Choroid plexus epithelial cell (primary cell): ENCODE data around the gene IMP4.

ENCODE experiments used
- DNase-seq: peaks from one replicate; pipeline ENCODE4 v3.0.0-alpha.2; 2010; ENCODE audit warnings: low read depth
- H3K4me3 ChIP-seq: 2 replicates; pipeline ENCODE4 v1.5.1; 2011; ENCODE audit warnings: low read depth, mild to moderate bottlenecking, control low read depth, low read length, moderate library complexity
- TF ChIP-seq, protein P1 (sequence below): conservative IDR thresholded peaks from 2 replicates; pipeline ENCODE4 v1.5.1; 2011; ENCODE audit warnings: low read depth, mild to moderate bottlenecking, control low read depth, inconsistent platforms, low read length, moderate library complexity

The IMP4 gene

DNA sequence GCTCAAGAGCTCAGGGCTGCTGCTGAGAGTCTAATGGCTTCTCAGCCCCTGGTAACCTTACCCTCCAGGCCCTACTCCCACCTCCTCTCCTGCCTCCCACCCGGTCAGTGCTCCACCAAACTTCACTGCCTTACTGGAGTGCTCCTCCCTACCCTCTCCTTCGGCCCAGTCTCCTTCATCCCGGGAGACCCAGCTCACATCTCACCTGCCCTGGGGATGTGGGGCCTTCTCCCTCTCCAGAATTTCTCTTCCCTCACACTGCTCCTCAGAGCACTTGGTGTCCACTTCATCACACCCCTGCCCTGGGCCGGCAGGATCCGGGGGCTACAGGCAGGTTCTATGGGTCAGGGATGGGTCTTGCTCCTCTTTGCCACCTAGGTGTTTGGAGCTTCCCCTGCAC is 34.8 kb downstream of the IMP4 start:
- TF ChIP-seq, protein P1, sequence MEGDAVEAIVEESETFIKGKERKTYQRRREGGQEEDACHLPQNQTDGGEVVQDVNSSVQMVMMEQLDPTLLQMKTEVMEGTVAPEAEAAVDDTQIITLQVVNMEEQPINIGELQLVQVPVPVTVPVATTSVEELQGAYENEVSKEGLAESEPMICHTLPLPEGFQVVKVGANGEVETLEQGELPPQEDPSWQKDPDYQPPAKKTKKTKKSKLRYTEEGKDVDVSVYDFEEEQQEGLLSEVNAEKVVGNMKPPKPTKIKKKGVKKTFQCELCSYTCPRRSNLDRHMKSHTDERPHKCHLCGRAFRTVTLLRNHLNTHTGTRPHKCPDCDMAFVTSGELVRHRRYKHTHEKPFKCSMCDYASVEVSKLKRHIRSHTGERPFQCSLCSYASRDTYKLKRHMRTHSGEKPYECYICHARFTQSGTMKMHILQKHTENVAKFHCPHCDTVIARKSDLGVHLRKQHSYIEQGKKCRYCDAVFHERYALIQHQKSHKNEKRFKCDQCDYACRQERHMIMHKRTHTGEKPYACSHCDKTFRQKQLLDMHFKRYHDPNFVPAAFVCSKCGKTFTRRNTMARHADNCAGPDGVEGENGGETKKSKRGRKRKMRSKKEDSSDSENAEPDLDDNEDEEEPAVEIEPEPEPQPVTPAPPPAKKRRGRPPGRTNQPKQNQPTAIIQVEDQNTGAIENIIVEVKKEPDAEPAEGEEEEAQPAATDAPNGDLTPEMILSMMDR: no peak
- H3K4me3 ChIP-seq: no peak overlapping the region
- no peak for DNase-seq

DNA sequence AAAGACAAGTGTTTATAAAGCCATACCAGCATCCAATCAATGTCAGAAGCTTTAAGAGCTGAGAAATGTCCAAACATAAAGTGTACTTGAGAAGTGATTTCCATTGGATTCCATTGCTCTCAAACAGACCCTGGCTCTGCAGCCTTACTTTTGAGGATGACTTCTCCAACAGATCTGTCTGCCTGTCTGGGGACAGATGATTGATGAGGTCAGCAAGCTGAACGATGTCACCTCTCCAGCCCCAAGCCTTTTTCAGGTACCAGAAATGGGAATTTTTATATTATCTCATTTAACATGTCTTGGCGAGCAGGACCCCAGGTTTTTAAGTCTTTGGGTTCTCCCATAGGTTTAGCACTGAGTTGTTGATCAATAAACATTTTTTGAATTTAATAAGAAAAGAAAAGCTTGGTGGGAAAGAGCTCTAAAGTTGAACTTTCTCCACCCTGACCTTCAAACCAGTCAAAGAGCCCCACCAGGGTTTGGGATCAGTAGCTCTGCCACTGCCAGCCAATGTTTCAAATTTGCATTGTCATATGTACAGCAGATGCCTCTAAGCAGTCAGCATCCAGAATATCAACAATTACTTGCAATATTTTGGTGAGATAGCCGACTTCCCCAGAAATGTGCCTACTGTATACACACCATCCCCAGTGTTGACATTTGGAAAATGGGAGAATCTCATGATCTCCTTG is 35.7 kb downstream of the IMP4 start:
- DNase-seq: no peak
- TF ChIP-seq, protein P1: no peak
- no peak overlapping the region for H3K4me3 ChIP-seq

DNA sequence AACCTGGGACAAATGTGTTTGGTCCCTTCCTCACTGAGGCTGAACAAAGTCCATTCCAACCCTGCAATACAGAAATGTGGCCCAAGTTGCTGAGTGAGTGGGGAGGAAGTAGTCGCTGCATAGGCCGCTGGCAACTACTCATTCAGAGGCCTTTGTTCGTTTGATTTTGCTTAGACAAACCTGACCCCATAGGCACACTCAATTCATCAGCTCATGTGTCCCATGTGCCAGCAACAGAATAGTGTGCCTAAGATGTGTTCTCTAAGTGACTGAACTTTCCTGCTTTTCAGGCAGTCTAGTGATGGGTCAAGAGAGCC is 36.2 kb downstream of the IMP4 start:
- no peak for DNase-seq
- TF ChIP-seq, protein P1: no peak
- H3K4me3 ChIP-seq: no peak overlapping the region

DNA sequence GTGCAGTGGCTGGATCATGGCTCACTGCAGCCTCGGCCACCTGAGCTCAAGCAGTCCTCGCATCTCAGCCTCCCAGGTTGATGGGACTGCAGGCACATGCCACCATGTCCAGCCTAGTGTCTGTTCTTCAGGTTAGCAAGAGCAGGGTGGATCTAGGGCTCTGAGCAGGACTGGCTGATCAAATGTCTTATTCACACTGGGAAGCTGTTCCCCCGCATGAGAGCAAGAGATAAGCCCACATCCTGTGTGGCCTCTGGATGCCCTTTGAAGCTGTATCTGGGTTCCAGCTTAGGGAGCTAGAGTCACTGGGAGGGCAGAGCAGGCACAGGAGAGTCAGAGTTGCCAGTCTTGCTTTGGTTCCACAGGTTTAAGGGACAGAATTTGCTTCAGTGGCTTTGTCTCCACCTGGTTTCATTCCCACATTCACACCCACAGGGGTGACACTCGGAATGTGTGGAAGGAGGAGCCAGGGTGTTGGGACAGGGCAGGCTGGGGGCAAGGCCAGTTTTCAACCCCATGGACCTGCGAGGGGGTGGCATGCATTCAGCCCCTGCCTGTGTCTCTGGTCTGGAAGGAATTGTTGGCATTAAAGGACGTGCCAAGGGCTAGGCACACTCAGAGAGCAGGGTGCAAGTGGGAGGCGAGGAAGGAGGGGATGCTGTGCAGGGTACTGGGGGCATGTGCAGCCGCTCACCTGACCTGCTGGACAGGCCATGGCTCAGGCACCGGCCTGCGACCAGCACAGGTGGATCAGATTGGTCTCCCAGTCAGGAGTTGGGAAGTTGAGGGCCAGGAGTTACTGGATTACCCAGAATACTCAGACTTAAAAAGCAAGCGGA is 37.6 kb downstream of the IMP4 start:
- no peak for DNase-seq
- TF ChIP-seq, protein P1: no peak
- H3K4me3 ChIP-seq: no peak overlapping the region

DNA sequence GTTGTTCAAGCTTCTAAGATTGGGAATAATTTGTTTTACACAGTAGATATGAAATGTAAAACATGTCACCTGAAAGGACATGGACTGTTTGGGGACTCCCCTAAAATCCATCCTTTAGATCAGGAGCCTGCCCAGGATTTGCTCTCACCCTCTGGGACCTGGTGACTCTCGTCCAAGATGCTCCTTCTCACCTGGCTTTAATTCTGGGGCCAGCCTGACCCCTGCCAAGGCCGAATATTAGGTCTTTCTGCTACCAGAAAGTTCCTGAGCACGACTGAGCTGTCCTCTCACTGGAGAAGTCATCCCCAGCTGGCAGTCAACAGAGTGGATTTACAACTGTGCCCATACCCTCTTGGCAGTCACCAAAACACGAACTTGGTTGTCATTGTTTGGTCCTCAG is 38.4 kb downstream of the IMP4 start:
- H3K4me3 ChIP-seq: no peak overlapping the region
- TF ChIP-seq, protein P1: no peak
- no peak for DNase-seq

DNA sequence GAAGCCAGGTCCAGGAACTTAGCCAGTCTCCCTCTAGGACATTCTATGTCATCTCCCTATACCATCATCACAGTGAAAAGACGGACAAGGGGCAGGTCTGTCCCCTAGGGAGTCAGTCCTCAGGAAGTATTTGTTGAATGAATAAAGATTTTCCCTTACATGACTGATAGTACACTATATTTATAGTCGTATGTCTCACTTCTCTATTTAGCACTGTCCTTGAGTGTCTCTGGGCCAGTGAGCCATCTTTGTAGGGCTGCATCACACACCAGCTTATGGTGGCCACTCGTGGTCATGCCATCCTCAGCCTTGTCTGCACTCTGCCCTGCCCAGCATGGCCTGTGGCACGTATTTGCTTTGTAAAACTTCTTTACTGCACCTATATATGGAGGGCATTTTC is 38.9 kb downstream of the IMP4 start:
- no peak overlapping the region for H3K4me3 ChIP-seq
- TF ChIP-seq, protein P1: no peak
- no peak for DNase-seq
